Measurements from ENCODE around the gene SELENON. TPM values are rescaled to one million over a fixed set of nuclear protein-coding genes. Genes with fewer than 3 reads are reported as not detected.

Gene SELENON
- total and polyA plus RNA-seq, 9 of the 15 experiments (the other 6 are each of a cell fraction or from before 2014, with no cell fraction given), result 0.43 to 26.7 (median 7.0) TPM

- TF ChIP-seq POLR2AphosphoS5 (IDR thresholded peaks at IDR 0.05; ENCODE audit: control insufficient read depth, insufficient read depth, low read depth, low read length) (0 out of 2 replicates have a peak, but pooled peaks have one; percentile 45), HDGF (IDR thresholded peaks at IDR 0.05) (no peak), SMAD1 (IDR thresholded peaks at IDR 0.05; ENCODE audit: low read depth, low read length, partially characterized antibody) (no peak), KAT2B (IDR thresholded peaks at IDR 0.05; ENCODE audit: low read depth, low read length) (no peak), SETDB1 (IDR thresholded peaks at IDR 0.05; ENCODE audit: low read length) (no peak), MCM7 (IDR thresholded peaks at IDR 0.05) (no peak), RBM34 (IDR thresholded peaks at IDR 0.05; ENCODE audit: borderline replicate concordance, insufficient read depth, low read length) (no peak), RBFOX2 (IDR thresholded peaks at IDR 0.05; ENCODE audit: low read depth, low read length) (no peak), ARID2 (IDR thresholded peaks at IDR 0.05) (no peak), ZSCAN29 (IDR thresholded peaks at IDR 0.05) (no peak), BACH1 (tag; IDR thresholded peaks at IDR 0.05) (0 out of 2 replicates have a peak, but pooled peaks have one; percentile 57), ZNF197 (CRISPR knock-in tag; IDR thresholded peaks at IDR 0.05; ENCODE audit: low read depth) (peak; percentile 61; the same call in 1 of the 2 replicates), TBL1XR1 (IDR thresholded peaks at IDR 0.05; ENCODE audit: low read length in 2 of 2) (peak in 1 of 2 experiments; percentile 16; a peak in 1 of 4 replicates), SIN3B (IDR thresholded peaks at IDR 0.05; ENCODE audit: low read depth) (no peak), MYBL2 (IDR thresholded peaks at IDR 0.05; ENCODE audit: low read depth) (no peak), MYBL2 (CRISPR knock-in tag; IDR thresholded peaks at IDR 0.05; ENCODE audit: borderline replicate concordance) (no peak), MTA1 (IDR thresholded peaks at IDR 0.05; ENCODE audit: borderline replicate concordance) (peak; percentile 82; the same call in 1 of the 2 replicates), NR2C2 (CRISPR knock-in tag; IDR thresholded peaks at IDR 0.05) (no peak), NR2C2 (tag; IDR thresholded peaks at IDR 0.05) (no peak; the same call in 1 of the 2 replicates), MAFF (IDR thresholded peaks at IDR 0.05; ENCODE audit: low read length) (no peak), ZNF217 (CRISPR knock-in tag; IDR thresholded peaks at IDR 0.05) (no peak), DDX20 (tag; IDR thresholded peaks at IDR 0.05; ENCODE audit: low read depth) (no peak), NR2C1 (IDR thresholded peaks at IDR 0.05) (no peak), NR2C1 (tag; IDR thresholded peaks at IDR 0.05) (no peak), BRD4 (IDR thresholded peaks at IDR 0.05) (no peak), CBX5 (IDR thresholded peaks at IDR 0.05; ENCODE audit: borderline replicate concordance, low read depth) (peak; percentile 46; the same call in 1 of the 2 replicates), SIX5 (IDR thresholded peaks at IDR 0.05; ENCODE audit: borderline replicate concordance in 1 of 2, insufficient read depth in 1 of 2, low read depth in 1 of 2, low read length in 2 of 2) (no peak), ZNF699 (CRISPR knock-in tag; IDR thresholded peaks at IDR 0.05; ENCODE audit: insufficient replicate concordance) (no peak), RFX1 (IDR thresholded peaks at IDR 0.05) (no peak), SOX6 (IDR thresholded peaks at IDR 0.05) (peak; percentile 85), JUN (IDR thresholded peaks at IDR 0.05; ENCODE audit: borderline replicate concordance, low read depth, low read length) (peak; percentile 78; the same call in 1 of the 2 replicates), JUN (CRISPR knock-in tag; IDR thresholded peaks at IDR 0.05; ENCODE audit: borderline replicate concordance) (peak; percentile 94), ZNF175 (CRISPR knock-in tag; IDR thresholded peaks at IDR 0.05; ENCODE audit: low read depth) (0 out of 2 replicates have a peak, but pooled peaks have one; percentile 49), NR1H2 (CRISPR knock-in tag; IDR thresholded peaks at IDR 0.05) (no peak), ZEB2 (IDR thresholded peaks at IDR 0.05) (peak; percentile 99), ELF2 (CRISPR knock-in tag; IDR thresholded peaks at IDR 0.05) (no peak)
Measured at GRCh38 chr1:25782608-25783201, 17.3 kb upstream of the SELENON start (continued).

All from K562 (cell line).